Measurements from ENCODE around the gene IFITM5. TPM values are rescaled to one million over a fixed set of nuclear protein-coding genes. Genes with fewer than 3 reads are reported as not detected.
A peak's percentile ranks its signal among the peaks of the same experiment; 100 is the strongest.
"Not testable (repeated sequence)": the region's sequence is repeated elsewhere in the genome, so short reads cannot be mapped to it uniquely, and the experiment has no call there.

IFITM5 gene
- total RNA-seq, 4 donors from 2014 or later, result not detected

DNA sequence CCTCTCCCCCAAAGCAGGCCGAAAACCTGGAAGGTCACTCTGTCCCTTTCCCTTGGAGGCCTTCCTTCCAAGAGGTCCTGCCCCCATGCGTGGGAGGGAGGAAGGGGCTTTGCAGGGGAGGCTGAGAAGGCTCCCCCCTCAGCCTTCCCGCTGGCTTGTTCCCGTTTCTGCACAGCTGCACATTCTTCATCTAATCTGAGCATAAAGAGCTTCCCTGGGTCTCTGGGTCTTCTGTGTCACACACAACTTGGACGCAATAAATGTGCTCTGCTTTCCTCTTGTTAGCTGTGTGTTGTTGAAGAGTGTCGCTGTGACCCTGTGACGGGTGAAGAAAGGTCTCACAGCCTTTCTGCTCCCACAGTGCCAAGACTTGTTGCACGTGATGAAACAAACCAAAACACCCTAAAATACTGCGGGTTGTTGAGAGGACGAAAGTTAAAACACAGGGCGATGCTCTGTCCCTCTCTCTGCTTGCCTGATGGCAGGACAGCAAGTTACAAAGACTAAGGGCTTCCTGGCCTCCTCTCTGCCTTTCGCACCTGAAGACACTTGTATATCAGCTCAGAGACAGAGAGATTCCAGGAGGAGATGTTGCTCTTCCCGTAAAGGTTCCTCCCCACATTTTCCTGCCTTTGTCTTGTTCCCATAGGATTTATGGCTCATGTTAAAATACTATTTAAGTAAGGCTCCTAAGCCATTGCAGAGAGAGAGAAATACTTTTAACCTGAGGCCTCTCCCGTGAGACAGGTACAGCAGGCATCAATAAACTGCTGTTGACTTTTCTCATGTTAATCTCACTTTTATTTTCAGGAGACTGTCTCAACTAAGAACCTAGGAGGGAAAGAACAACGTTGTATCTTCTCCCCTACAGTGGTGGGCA, 36.7 kb upstream of the IFITM5 start:
- peak overlapping the region; percentile 6 to 63 (median 52) for H3K27ac ChIP-seq
- TF ChIP-seq POLR2A (IDR thresholded peaks at IDR 0.05), result no peak
- TF ChIP-seq, protein P1, sequence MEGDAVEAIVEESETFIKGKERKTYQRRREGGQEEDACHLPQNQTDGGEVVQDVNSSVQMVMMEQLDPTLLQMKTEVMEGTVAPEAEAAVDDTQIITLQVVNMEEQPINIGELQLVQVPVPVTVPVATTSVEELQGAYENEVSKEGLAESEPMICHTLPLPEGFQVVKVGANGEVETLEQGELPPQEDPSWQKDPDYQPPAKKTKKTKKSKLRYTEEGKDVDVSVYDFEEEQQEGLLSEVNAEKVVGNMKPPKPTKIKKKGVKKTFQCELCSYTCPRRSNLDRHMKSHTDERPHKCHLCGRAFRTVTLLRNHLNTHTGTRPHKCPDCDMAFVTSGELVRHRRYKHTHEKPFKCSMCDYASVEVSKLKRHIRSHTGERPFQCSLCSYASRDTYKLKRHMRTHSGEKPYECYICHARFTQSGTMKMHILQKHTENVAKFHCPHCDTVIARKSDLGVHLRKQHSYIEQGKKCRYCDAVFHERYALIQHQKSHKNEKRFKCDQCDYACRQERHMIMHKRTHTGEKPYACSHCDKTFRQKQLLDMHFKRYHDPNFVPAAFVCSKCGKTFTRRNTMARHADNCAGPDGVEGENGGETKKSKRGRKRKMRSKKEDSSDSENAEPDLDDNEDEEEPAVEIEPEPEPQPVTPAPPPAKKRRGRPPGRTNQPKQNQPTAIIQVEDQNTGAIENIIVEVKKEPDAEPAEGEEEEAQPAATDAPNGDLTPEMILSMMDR (IDR thresholded peaks at IDR 0.05), result no peak
- H3K36me3 ChIP-seq, result no peaks in the 10 kb centered on the region
- no peak for DNase-seq
- WGBS, 2 donors, result 63 to 69% methylated on average over 14 to 15 of the region's 15 CpGs
- H3K9me3 ChIP-seq, result no peaks in the 10 kb centered on the region
- intact Hi-C loops (cut with DNase I), result no loop called here
- H3K27me3 ChIP-seq, result no peaks in the 10 kb centered on the region
- H3K4me3 ChIP-seq (replicated peaks in 1 of 3), result no peak overlapping the region
- peaks cover 0 to 11% of the 10 kb centered on the region in 2 donors for H3K4me1 ChIP-seq

DNA sequence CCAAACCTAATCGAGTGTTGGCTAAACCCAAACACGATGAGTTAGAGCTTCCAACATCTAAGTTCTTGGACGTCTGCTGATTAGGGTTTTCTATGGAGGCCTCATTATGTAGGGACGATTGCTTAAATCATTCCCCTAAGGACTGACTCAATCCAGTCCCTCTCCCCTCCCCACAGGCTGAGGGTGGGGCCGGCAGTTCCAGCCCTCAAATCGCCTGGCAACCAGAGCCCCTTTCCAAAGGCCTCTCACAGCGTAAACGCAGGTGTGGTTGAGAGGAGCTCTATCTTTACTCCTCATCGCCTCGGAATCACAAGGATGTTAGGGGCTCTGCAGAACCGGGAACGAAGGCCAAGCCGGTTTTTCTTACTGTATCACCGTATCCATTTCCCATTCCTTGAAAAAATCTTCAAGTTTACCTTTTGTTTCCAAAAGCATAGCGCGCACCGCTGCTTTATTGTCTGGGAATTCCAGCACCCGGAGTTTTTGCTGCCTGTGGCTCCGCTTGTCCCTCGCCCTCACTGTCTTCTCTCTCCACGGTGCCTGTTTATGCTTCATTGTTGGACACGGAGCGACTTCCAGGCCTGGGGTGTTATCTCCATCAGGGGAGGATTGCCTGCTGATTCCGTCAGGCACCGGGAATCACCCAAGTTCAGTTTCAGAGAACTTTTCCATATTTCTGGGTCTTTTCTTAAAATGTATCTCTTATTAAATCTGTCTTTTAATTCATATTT, 35.1 kb upstream of the IFITM5 start:
- Histone ChIP-seq H3K4me3 (replicated peaks in 1 of 3) (no peak overlapping the region), H3K27me3 (no peaks in the 10 kb centered on the region), H3K9me3 (no peaks in the 10 kb centered on the region), H3K4me1 (peaks cover 0 to 11% of the 10 kb centered on the region in 2 donors), H3K36me3 (no peaks in the 10 kb centered on the region), H3K27ac (no peak overlapping the region)
- intact Hi-C loops (cut with DNase I), result no loop called here
- TF ChIP-seq, protein P1 (IDR thresholded peaks at IDR 0.05), result no peak
- TF ChIP-seq POLR2A (IDR thresholded peaks at IDR 0.05), result no peak
- DNase-seq, result no peak
- WGBS, 2 donors, result 59 to 61% methylated on average over 25 of the region's 25 CpGs

DNA sequence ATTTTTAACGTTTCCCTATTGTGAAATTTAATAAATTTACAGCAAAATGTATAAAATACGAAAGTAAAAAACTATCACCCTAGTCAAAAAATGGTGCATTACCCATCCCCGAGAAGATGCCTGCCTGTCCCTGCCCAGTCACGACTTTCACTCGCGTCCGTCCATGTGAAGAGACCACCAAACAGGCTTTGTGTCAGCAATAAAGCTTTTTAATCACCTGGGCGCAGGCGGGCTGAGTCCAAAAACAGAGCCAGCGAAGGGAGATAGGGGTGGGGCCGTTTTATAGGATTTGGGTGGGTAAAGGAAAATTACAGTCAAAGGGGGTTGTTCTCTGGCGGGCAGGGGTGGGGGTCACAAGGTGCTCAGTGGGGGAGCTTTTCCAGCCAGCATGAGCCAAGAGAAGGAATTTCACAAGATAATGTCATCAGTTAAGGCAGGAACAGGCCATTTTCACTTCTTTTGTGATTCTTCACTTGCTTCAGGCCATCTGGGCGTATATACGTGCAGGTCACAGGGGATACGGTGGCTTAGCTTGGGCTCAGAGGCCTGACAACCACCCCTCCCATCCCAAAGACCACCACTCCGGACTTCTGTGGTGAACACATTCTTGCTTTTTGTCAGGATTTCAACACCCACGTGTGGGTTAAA, 34.4 kb upstream of the IFITM5 start:
- intact Hi-C loops (cut with DNase I); H3K9me3 ChIP-seq; H3K27ac ChIP-seq; DNase-seq; H3K36me3 ChIP-seq; H3K27me3 ChIP-seq; H3K4me3 ChIP-seq (replicated peaks in 1 of 3): not testable (repeated sequence)
- H3K4me1 ChIP-seq, result peaks cover 0 to 11% of the 10 kb centered on the region in 2 donors
- 86 to 89% methylated on average over 17 of the region's 17 CpGs for WGBS, 2 donors

DNA sequence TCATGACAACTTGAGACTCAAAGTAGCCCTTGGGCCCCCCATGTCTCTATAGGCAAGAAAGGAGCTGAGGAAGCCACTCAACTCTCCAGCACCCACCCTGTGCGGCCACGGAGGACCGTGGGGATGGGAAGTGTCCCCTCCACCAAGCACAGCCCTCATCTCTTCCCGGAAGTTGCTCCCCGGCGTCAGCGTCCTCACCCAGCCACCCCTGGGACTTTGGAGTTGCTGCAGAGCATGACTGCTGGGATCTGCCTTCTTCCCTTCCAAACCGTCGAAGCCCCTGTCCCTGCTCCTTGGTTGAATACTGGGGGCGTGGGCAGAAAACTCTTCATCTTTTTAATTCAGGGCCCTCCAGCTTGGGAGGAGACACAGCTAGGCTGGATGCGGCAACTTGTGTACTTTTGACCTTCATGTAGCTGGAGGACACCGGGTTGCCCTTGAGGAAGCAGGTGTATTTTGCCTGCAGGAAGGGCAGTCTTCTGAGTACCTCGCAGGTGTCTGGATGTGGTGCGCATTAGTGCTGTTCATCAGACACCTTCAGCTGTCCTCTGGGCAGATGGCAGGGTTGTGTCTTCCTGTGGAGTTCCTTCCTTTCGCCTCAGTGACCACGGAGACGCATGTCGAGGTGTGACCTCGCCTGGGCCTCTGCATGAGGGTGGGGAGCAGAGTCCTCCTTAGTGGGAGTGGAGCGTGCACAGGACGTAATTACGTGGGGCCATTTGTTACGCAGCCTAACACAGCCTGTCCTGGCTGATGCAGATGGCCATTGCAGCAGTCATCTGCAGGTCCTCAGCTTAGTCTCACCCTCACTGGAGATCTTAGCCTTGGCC, 33.5 kb upstream of the IFITM5 start:
- H3K27ac ChIP-seq, result no peak overlapping the region
- no peaks in the 10 kb centered on the region for H3K36me3 ChIP-seq
- H3K9me3 ChIP-seq, result no peaks in the 10 kb centered on the region
- intact Hi-C loops (cut with DNase I), result no loop called here
- DNase-seq, result no peak
- no peak overlapping the region for H3K4me3 ChIP-seq (replicated peaks in 1 of 3)
- peaks cover 0 to 13% of the 10 kb centered on the region in 2 donors for H3K4me1 ChIP-seq
- 90 to 91% methylated on average over 23 of the region's 23 CpGs for WGBS, 2 donors
- no peaks in the 10 kb centered on the region for H3K27me3 ChIP-seq
- TF ChIP-seq, protein P1 (IDR thresholded peaks at IDR 0.05), result no peak
- no peak for TF ChIP-seq POLR2A (IDR thresholded peaks at IDR 0.05)

All from thyroid gland (tissue), 4 donors.